HG03196 (cell line): Measurements from ENCODE around the gene TAS1R3.
"Not testable (repeated sequence)": the region's sequence is repeated elsewhere in the genome, so short reads cannot be mapped to it uniquely, and the experiment has no call there.

Experiments used
- ATAC-seq: cut with Tn5 transposase; IDR thresholded peaks from one replicate; pipeline ENCODE4 v1.9.1; 2021; ENCODE audit not compliant: unreplicated experiment

The TAS1R3 gene

DNA sequence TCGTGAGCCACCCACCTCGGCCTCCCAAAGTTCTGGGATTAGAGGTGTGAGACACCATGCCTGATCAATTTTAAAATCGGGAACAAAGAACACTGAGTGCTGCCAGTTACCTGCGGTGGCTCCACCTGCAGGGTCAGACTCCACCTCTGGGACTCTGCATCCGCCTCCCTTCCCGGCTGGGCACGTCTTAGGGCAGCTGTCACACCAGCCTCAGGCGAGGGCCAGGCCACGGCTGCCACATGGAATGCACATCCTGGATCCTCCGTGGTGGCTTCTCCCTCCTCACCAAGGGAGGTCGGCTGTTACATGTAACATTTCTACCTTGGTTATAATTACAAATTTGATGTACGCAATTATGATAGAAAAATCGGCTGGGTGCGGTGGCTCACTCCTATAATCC is 33.2 kb downstream of the TAS1R3 start:
- ATAC-seq: no peak

GRCh38 chr1:1365875-1366698 is 35.0 kb downstream of the TAS1R3 start:
- ATAC-seq: no peak

- no peak for ATAC-seq
Measured at GRCh38 chr1:1366699-1367066, 35.6 kb downstream of the TAS1R3 start.

GRCh38 chr1:1367315-1367714 is 36.2 kb downstream of the TAS1R3 start:
- ATAC-seq: no peak

DNA sequence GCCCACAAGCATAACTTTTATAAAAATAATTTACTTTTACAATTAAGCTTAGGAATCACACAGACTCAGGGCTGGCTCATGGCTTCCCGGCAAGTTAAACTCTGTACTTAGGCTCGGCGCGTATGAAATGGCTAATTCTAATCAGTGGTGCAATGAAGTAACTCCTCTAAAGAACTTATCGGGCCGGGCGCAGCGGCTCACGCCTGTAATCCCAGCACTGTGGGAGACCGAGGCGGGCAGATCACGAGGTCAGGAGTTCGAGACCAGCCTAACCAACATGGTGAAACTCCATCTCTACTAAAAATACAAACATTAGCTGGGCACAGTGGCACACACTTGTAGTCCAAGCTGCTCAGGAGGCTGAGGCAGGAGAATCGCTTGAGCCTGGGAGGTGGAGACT is 39.0 kb downstream of the TAS1R3 start:
- ATAC-seq: not testable (repeated sequence)

DNA sequence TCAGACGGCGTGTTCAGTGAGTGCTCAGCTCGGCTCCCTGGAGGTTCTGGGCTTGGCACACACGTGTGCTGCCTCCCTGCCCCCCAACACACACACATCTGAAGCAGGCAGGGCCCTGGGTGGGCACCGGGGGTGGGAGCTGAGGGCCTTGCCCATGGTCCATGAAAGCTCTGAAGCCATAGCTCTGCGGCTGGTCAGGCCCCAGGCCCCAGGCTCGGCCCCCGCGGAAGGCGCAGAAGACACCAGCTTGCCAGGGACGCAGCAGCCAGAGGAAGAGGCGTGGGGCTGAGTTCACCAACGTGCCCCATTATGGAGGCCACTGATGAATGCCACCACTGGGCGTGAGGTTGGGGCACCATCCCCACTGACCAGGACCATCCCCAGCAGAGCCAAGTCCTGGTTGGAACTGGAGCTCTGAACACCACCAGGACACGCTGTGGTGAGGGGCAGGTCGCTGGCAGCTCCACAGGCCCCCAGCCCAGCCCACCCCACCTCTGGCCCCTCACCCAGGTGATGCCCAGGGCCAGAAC is 39.8 kb downstream of the TAS1R3 start:
- ATAC-seq: no peak

DNA sequence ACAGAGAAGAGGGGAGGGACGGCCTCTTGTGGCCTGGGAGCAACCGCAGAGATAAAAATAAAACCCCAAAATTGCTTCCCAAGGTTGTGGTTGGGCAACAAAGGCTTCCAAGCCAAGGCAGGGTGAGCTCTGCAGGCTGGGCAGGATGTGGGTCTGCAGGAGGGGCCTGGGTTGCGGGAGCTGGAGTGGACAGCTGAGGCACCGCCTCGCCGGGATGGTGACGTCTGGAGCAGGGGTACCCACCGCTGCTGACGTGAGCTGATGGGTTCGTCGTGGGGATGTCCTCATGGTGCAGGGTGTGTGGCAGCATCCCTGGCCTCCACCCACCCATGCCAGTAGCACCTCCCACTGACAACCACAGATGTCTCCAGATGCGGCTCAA is 40.3 kb downstream of the TAS1R3 start:
- ATAC-seq: no peak

- peak; percentile 35 for ATAC-seq
Measured at GRCh38 chr1:1371746-1372711, 40.9 kb downstream of the TAS1R3 start.

GRCh38 chr1:1373051-1373814 is 42.2 kb downstream of the TAS1R3 start:
- no peak for ATAC-seq

GRCh38 chr1:1373815-1374588 is 42.9 kb downstream of the TAS1R3 start:
- ATAC-seq: no peak

DNA sequence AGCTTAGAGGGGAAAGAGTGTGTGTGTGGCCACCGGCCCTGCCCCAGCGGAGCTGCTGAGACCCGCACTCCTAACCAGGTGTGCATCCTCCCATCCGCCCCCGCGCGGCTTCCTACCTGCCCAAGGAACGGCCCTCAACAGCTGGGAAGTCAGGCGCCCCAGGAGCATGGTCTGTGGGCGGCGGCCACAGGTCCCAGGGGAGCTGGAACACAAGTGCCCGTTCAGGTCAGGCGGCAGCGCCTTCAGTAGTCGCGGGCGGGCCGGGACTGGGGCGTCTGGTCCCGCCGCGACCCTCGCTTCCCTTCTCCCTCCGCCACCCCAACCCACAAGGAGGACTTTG is 43.5 kb downstream of the TAS1R3 start:
- peak; percentile 2 for ATAC-seq

GRCh38 chr1:1374929-1375662 is 44.0 kb downstream of the TAS1R3 start, which contains the start of gene AURKAIP1:
Gene AURKAIP1 (minus strand): TSS chr1:1375207. CDS start chr1:1374756, 451 bp downstream.
- peak; percentile 73 for ATAC-seq

- ATAC-seq: no peak
Measured at GRCh38 chr1:1376551-1377226, 45.6 kb downstream of the TAS1R3 start.

DNA sequence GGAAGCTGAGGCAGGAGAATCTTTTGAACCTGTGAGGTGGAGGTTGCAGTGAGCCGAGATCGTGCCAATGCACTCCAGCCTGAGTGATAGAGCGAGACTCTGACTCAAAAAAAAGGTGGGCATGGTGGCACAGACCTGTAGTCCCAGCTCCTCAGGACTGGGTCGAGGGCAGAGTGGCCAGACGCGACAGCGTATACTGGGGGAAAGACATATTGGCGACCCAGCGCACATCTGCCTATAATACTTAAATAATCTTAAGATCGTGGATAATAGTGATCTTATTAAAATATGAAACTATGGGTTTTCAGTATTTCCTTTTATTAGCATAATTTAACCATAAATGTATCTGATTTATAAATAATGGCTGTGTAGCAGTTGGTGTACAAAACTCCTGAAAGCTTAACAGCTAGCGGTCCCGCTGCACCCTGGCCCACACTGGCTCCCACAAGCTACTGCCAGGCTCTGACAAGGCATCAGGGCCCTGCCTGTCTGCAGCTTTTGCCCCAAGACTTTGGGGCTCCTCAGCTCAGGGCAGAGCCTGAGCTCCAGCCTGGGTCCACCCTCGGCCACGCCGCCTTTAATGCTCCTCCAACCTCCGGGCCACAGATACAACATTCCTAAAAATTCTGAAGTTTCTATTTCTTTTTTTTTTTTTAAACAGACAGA is 46.6 kb downstream of the TAS1R3 start:
- no peak for ATAC-seq

- ATAC-seq: no peak
Measured at GRCh38 chr1:1380860-1381259, 49.8 kb downstream of the TAS1R3 start.

DNA sequence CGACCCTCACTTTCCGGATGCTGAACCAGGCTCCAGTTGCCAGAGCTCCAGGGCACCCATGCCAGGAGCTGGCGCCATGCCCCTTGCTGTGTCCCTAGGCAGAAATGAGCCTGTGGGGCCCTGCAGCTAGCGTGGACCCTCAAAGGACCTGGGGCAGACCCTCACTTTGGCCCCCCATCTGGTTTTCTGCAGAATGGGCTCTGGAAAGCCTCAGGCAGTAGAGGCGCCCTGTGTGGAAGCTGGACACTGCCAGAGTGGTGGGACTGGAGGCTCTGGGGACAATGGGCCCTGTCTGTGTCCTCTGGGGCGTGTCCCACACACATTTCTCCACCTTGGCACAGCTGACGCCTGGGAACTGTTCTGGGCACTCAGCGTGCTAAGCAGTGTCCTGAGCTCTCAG is 50.2 kb downstream of the TAS1R3 start:
- ATAC-seq: no peak
